Prostate gland (tissue), 2 donors: ENCODE data around the gene BRD1. TPM values are rescaled to one million over a fixed set of nuclear protein-coding genes. Genes with fewer than 3 reads are reported as not detected.

Source experiments
- DNase-seq: peaks from one replicate; pipeline ENCODE4 v3.0.0-alpha.2; 2019; ENCODE audit warnings: low spot score
- H3K27ac ChIP-seq, 2 donors: fragments of 200-600 bp; sonication (generic); 2 replicates each; pipeline ENCODE4 v1.5.1; 2017 to 2019
- H3K27me3 ChIP-seq: fragments of 200-600 bp; sonication (generic); replicated peaks from 2 replicates; pipeline ENCODE4 v1.5.1; 2019; ENCODE audit not compliant: insufficient read depth
- H3K36me3 ChIP-seq, 2 donors: fragments of 200-600 bp; sonication (generic); 1 replicate in 1 of 2; 2 replicates in 1 of 2; pipeline versions ENCODE4 v1.5.1 to v1.8.1; 2017 to 2019
- H3K4me1 ChIP-seq: fragments of 200-600 bp; sonication (generic); replicated peaks from 2 replicates; pipeline ENCODE4 v1.5.1; 2019
- H3K4me3 ChIP-seq, 2 donors: fragments of 200-600 bp; sonication (generic); 2 replicates each; pipeline ENCODE4 v1.5.1; 2017 to 2019
- H3K9me3 ChIP-seq: fragments of 200-600 bp; sonication (generic); 2 replicates; pipeline ENCODE4 v1.5.1; 2017
- POLR2A ChIP-seq: fragments of 450-650 bp; IDR thresholded peaks from one replicate; pipeline ENCODE4 v1.6.1; 2016; ENCODE audit warnings: antibody characterized with exemption, mild to moderate bottlenecking
- POLR2AphosphoS5 ChIP-seq: sonication (generic); formaldehyde crosslinking; IDR thresholded peaks from one replicate; pipeline ENCODE4 v1.6.1; 2017; ENCODE audit warnings: antibody characterized with exemption
- WGBS: methylation state at CpG from one replicate; pipeline ENCODE4 v1.1.5; 2018; 5-methylcytosine and 5-hydroxymethylcytosine counted together
- intact Hi-C: fragments of 100-400 bp; cut with DNase I; formaldehyde crosslinking; loops from one replicate; pipeline ENCODE4 v1.14.2; 2022
- total RNA-seq, 2 donors: library from RNA; depleted of rRNA; stranded (reverse); fragments of >200 nt; gene quantifications; one replicate each; pipeline ENCODE4 v1.1.0, GENCODE V29; 2016
- TF ChIP-seq, protein P1 (sequence below), 4 experiments: fragments of 200-600 bp in 2 of 4; fragments of 450-650 bp in 2 of 4; sonication (generic) in 2 of 4; IDR thresholded peaks; 1 replicate in 3 of 4; 2 replicates in 1 of 4; pipeline ENCODE4 v1.5.1; 2016 to 2019; ENCODE audit warnings: antibody characterized with exemption in 4 of 4, mild to moderate bottlenecking in 2 of 4, moderate library complexity in 2 of 4

Gene BRD1
- total RNA-seq, 2 donors from 2014 or later, result 40.3 to 74.2 TPM

DNA sequence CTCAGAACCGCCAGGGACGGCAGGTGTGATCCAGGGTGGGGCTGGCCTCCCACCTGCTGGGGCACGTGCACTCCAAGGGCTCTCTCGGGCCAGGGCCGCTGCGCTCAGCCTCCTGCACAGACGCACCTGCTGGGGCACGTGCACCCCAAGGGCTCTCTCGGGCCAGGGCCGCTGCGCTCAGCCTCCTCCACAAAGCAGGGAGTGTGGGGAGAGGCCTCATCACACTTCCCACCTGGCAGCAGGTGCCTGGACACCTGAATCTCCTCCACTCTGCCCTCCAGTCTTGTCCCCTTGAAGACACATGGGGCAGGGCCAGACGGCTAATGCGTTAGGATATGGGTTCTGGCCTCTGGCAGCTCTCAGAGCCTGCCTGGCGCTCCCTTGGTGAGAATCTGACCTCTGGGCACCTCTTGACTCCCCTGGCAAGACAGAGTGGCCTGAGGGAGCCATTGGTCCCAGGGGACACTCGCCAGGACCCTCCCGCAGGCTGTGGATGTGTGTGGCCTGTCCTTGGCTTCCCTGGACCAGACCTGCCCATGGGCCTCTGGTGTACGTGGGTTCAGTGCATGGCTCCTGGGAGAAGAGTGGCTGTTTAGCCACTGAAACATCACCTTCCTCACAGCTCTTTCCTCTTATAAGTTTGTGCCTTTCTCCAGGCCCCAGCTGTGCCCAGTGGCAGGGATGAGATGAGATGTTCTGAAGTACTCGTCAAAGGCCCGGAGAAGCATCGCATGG lies 73.5 kb downstream of the BRD1 start:
- H3K4me1 ChIP-seq, result no peaks in the 10 kb centered on the region
- H3K27me3 ChIP-seq, result no peaks in the 10 kb centered on the region
- no peak overlapping the region for H3K4me3 ChIP-seq
- 60% methylated on average over 20 of the region's 20 CpGs for WGBS
- TF ChIP-seq POLR2AphosphoS5, result no peak
- no peak for TF ChIP-seq POLR2A
- TF ChIP-seq, protein P1, sequence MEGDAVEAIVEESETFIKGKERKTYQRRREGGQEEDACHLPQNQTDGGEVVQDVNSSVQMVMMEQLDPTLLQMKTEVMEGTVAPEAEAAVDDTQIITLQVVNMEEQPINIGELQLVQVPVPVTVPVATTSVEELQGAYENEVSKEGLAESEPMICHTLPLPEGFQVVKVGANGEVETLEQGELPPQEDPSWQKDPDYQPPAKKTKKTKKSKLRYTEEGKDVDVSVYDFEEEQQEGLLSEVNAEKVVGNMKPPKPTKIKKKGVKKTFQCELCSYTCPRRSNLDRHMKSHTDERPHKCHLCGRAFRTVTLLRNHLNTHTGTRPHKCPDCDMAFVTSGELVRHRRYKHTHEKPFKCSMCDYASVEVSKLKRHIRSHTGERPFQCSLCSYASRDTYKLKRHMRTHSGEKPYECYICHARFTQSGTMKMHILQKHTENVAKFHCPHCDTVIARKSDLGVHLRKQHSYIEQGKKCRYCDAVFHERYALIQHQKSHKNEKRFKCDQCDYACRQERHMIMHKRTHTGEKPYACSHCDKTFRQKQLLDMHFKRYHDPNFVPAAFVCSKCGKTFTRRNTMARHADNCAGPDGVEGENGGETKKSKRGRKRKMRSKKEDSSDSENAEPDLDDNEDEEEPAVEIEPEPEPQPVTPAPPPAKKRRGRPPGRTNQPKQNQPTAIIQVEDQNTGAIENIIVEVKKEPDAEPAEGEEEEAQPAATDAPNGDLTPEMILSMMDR (IDR thresholded peaks at IDR 0.05), result no peak
- no peak for DNase-seq
- intact Hi-C loops, result no loop called here
- H3K9me3 ChIP-seq, result no peaks in the 10 kb centered on the region
- H3K36me3 ChIP-seq, result no peaks in the 10 kb centered on the region
- H3K27ac ChIP-seq, result no peak overlapping the region

DNA sequence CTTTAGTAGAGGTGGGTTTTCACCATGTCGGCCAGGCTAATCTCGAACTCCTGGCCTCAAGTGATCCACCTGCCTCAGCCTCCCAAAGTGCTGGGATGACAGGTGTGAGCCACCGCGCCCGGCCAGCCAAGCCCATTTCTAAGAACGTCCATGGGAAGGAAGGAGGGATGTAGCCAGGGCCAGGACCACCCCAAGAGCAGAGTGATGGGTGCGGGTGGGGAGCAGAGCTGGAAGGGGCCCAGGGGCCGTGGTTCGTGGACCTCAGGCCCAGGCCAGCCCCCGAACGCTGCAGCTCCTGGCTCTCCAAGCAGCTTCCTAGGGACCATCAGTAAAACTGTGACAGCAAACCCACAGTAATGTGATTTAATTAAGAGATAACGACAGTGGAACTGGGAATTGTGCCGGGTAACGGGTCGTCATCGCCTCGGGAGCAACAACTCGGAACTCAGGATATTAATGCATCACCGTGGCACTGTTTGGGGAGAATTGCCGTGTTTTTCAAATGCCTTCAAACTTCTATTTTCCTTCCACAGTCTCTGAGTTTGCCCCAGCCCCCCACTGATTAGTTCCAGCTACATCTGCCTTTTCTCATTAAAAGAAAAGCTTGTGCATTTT lies 74.3 kb downstream of the BRD1 start:
- TF ChIP-seq, protein P1 (IDR thresholded peaks at IDR 0.05), result no peak
- TF ChIP-seq POLR2A (no peak), POLR2AphosphoS5 (no peak)
- H3K36me3 ChIP-seq, result no peaks in the 10 kb centered on the region
- no peak overlapping the region for H3K4me3 ChIP-seq
- no peaks in the 10 kb centered on the region for H3K27me3 ChIP-seq
- intact Hi-C loops, result no loop called here
- no peak overlapping the region for H3K27ac ChIP-seq
- DNase-seq, result no peak
- 75% methylated on average over 20 of the region's 20 CpGs for WGBS
- H3K9me3 ChIP-seq, result no peaks in the 10 kb centered on the region
- no peaks in the 10 kb centered on the region for H3K4me1 ChIP-seq

DNA sequence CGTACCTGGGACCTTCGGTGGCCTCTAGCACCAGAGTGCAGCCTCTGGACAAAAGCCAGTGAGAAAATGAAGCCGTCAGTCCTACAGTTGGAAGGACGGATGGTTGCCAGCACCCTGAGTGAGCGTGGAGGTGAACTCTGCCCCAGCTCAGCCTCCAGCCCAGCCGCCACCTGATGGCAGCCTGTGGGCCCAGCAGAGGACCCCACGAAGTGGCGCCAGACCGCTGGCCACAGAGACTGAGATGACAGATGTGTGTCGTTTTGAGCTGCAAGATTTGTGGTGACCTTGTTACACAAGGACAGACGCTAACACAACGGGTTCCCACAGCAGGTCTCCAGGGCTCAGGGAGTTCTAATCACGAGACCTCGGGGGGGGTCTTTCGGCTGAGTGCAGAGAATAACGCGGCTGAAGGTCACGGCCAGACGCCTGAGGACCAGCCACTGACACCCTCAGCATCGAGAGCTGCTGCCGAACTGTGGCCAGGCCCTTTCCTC lies 75.0 kb downstream of the BRD1 start:
- no peak overlapping the region for H3K4me3 ChIP-seq
- H3K27me3 ChIP-seq, result no peaks in the 10 kb centered on the region
- no peaks in the 10 kb centered on the region for H3K4me1 ChIP-seq
- H3K27ac ChIP-seq, result no peak overlapping the region
- no peaks in the 10 kb centered on the region for H3K9me3 ChIP-seq
- TF ChIP-seq, protein P1 (IDR thresholded peaks at IDR 0.05), result no peak
- TF ChIP-seq POLR2AphosphoS5 (no peak), POLR2A (no peak)
- no peak for DNase-seq
- no peaks in the 10 kb centered on the region for H3K36me3 ChIP-seq
- WGBS, result 78% methylated on average over 21 of the region's 21 CpGs
- intact Hi-C loops, result no loop called here

DNA sequence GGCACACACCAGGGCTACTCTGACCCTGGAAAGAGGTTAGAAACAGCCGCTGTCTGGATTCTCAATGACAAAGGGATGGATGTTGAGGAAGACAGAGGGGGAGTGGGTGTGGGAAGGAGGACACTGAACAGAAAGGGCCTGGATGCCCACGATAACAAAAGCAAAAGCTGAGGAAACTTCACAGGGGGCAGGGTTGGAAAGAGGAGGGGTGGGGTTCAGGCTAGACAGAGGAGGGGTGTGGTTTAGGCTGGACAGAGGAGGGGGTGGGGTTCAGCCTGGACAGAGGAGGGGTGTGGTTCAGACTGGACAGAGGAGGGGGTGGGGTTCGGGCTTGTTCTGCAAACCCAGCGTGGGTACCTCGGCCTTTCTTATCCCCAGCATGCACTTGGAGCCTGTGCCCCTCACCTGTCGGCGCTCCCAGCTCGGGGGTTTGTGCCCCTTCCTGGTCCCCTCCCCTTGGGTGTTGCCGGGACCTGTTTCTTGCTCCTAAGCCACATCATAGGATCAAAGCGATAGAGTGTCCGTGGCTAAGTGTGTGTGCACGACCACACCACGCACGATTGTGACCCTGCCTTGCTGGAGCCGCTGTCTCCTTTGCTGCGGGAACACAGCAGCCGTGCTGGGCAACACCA lies 75.6 kb downstream of the BRD1 start:
- intact Hi-C loops, result no loop called here
- Histone ChIP-seq H3K4me1 (no peaks in the 10 kb centered on the region), H3K9me3 (no peaks in the 10 kb centered on the region), H3K36me3 (no peaks in the 10 kb centered on the region), H3K27ac (no peak overlapping the region), H3K27me3 (no peaks in the 10 kb centered on the region), H3K4me3 (no peak overlapping the region)
- WGBS, result 63% methylated on average over 17 of the region's 17 CpGs
- TF ChIP-seq POLR2A, result no peak
- TF ChIP-seq, protein P1 (IDR thresholded peaks at IDR 0.05), result no peak
- TF ChIP-seq POLR2AphosphoS5, result no peak
- DNase-seq, result no peak
